RWPE1 (cell line): Measurements from ENCODE around the gene HPS5.
A peak's percentile ranks its signal among the peaks of the same experiment; 100 is the strongest.

Experiments
- CTCF ChIA-PET: fragments of 350-600 bp; sonication (Branson Sonifier 250); formaldehyde crosslinking; extraction: SDS; loops from one replicate; lab custom pipeline; 2021; lab: Yijun Ruan, JAX
- POLR2A ChIA-PET: fragments of 400-600 bp; formaldehyde crosslinking; extraction: SDS; loops from one replicate; lab custom pipeline; 2020; ENCODE audit warnings: antibody characterized with exemption; ENCODE audit not compliant: low non-redundant PET; lab: Yijun Ruan, JAX
- DNase-seq: peaks from one replicate; pipeline ENCODE4 v3.0.0; 2012; ENCODE audit warnings: low spot score
- H3K27ac ChIP-seq: fragments of 450-650 bp; 2 replicates; pipeline ENCODE4 v1.5.1; 2017
- TF ChIP-seq, protein P1 (sequence below): fragments of 450-650 bp; conservative IDR thresholded peaks from 2 replicates; pipeline ENCODE4 v1.5.1; 2017; ENCODE audit warnings: low read depth, mild to moderate bottlenecking

HPS5 gene

DNA sequence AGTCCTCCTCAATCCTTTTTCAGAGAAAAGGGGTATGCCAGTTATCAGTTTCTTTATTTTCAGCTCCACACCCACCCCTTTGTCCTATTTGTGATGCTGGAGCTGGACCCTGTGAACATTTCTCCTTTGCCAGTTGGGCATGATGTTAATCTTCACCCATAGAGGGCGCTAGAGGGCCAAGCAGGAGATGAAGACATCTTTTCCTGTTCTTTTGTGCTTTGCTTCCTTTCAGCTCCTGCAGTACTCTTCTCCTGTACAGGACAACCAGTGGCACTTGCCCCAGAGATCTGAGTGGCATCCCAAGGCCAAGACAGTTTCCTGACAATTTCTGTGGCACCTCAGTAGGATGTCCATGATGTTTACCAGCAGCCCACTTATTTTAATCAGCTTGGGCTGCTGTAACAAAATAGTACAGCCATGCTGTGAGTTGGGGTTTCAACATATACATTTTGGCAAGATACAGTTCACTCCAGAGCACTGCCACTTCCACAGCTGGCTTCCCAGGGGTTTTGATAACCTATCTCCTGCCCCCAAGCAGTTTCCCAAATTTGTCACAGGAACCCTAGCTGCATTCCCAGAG, 78.1 kb downstream of the HPS5 start:
- no peak overlapping the region for H3K27ac ChIP-seq
- TF ChIP-seq, protein P1, sequence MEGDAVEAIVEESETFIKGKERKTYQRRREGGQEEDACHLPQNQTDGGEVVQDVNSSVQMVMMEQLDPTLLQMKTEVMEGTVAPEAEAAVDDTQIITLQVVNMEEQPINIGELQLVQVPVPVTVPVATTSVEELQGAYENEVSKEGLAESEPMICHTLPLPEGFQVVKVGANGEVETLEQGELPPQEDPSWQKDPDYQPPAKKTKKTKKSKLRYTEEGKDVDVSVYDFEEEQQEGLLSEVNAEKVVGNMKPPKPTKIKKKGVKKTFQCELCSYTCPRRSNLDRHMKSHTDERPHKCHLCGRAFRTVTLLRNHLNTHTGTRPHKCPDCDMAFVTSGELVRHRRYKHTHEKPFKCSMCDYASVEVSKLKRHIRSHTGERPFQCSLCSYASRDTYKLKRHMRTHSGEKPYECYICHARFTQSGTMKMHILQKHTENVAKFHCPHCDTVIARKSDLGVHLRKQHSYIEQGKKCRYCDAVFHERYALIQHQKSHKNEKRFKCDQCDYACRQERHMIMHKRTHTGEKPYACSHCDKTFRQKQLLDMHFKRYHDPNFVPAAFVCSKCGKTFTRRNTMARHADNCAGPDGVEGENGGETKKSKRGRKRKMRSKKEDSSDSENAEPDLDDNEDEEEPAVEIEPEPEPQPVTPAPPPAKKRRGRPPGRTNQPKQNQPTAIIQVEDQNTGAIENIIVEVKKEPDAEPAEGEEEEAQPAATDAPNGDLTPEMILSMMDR, result peak; percentile 83
- DNase-seq, result peak; percentile 46
- CTCF ChIA-PET, result interaction anchor here (0.6 to 1.2 kb wide), 6 partner anchors 9 to 402 kb away, joined by 3 to 6 read pairs (median 4); partner anchors contain the start of gene LDHA
- POLR2A ChIA-PET, result interaction anchor here (0.7 kb wide), 1 partner anchor 126 kb away, joined by 3 read pairs; no protein-coding TSS in a partner anchor

DNA sequence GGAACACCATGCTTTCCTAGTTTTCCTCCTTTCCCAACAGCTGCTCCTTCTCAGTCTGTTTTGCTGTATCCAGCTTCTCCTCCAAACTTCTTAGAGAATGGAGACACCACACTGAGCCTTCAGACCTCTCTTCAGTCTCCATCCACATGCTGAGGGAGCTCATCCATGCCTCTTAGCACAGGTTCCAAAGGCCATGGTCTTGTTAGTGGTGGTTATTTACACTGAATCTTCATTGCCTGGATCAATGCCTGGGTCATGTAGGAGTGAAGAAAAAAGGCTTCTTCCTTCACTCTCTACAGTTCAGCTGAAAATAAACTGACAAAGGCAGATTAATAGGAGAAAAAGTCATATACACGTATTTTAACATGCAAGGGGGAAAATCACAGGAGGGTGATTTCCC, 82.3 kb downstream of the HPS5 start:
- DNase-seq, result no peak
- POLR2A ChIA-PET, result no interaction called here
- TF ChIP-seq, protein P1, result no peak
- no peak overlapping the region for H3K27ac ChIP-seq
- CTCF ChIA-PET, result no interaction called here

DNA sequence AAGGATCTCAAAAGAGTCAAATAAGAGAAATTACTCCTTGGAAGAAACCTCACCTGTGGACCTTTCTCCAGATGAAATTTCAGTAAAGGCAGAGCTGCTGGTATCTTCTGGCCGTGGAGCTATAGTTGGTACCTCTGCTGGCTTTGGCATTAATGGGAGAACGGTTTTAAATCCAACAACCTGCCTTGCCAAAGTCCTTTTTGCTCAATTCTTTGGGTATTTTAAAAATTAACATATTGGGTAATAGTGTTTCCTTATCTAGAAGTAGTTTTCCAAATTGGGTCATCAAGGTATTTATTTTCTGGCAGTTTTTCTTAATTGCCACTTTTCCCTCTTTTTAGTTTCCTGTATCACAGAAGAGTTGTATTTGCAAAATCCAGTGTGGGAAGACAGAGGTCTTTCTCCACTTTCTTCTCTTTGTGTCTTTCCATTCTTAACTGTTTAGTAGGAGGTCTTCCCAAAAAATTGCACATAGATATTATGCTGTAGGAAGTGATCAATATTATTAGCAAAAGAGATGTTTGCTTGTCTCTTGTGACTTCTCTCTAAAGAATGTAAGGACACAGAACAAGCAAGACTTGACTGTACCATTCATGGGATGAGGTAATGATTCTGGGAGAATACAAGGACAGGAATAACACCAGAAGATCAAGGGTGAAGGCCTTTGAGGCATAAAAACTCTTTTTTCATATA, 85.1 kb downstream of the HPS5 start, which contains the start of gene SAA4:
Gene SAA4 (minus strand): TSS at position 139 of the 693 bp plus-strand sequence. CDS start 876 bp downstream, outside the sequence.
- POLR2A ChIA-PET, result no interaction called here
- TF ChIP-seq, protein P1, result no peak

GRCh38 chr11:18235394-18236334, 86.3 kb downstream of the HPS5 start:
- ChIA-PET CTCF (interaction anchor here (0.6 kb wide), 2 partner anchors 9 to 55 kb away, joined by 3 read pairs; no protein-coding TSS in a partner anchor), POLR2A (no interaction called here)
- no peak for DNase-seq
- TF ChIP-seq, protein P1, result no peak
- H3K27ac ChIP-seq, result no peak overlapping the region

More for the DNA sequence above, 85.1 kb downstream of the HPS5 start, which contains the start of gene SAA4:
- H3K27ac ChIP-seq, result no peak within 1 kb of the TSS
- CTCF ChIA-PET, result interaction anchor here (0.6 kb wide), 1 partner anchor 8 kb away, joined by 3 read pairs; no protein-coding TSS in a partner anchor
- DNase-seq, result no peak

DNA sequence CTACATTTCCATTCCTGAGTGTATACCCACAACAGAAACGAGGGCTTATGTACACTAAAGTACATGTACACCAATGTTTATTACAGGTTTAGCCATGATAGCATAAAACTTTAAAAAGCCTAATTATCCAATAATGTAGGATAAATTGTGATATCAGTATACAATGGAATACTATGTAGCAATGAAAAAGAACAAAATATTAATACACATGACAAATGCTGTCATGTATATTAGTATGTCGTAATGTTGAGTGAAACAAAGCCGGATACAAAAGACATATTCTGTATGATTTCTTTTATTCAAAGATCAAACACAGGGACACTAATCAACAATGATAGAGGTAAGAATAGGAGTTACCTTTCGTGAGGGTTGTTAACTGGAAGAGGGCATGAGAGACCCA, 88.0 kb downstream of the HPS5 start:
- H3K27ac ChIP-seq, result no peak overlapping the region
- TF ChIP-seq, protein P1, result no peak
- DNase-seq, result no peak
- POLR2A ChIA-PET, result no interaction called here
- CTCF ChIA-PET, result interaction anchor here (0.7 kb wide), 1 partner anchor 95 kb away, joined by 3 read pairs; no protein-coding TSS in a partner anchor

GRCh38 chr11:18230859-18231258, 91.1 kb downstream of the HPS5 start:
- no peak overlapping the region for H3K27ac ChIP-seq
- ChIA-PET CTCF (no interaction called here), POLR2A (no interaction called here)
- no peak for DNase-seq
- TF ChIP-seq, protein P1, result no peak
